OCI-LY3 (cell line): ENCODE measurements around the gene MAGI2.

ENCODE experiments used
- H2AFZ ChIP-seq: fragments of 200-600, 300-600 bp; shearing (Covaris generic); 2 replicates; pipeline ENCODE4 v1.6.0; 2014; ENCODE audit warnings: antibody characterized with exemption, low read depth, low read length
- H3K27ac ChIP-seq: fragments of 200-600, 300-600 bp; sonication (generic); 2 replicates; pipeline ENCODE4 v1.5.1; 2014; ENCODE audit warnings: mild to moderate bottlenecking, low read length, moderate library complexity, mixed read lengths
- H3K27me3 ChIP-seq: fragments of 200-600, 300-600 bp; sonication (generic); 2 replicates; pipeline ENCODE4 v1.6.1; 2014; ENCODE audit warnings: low read depth, low read length, mixed read lengths
- H3K36me3 ChIP-seq: fragments of 200-600, 300-600 bp; sonication (generic); replicated peaks from 2 replicates; pipeline ENCODE3; 2014; ENCODE audit warnings: low read depth, low read length, mixed read lengths
- H3K4me1 ChIP-seq: fragments of 300-600, 200-600 bp; sonication (generic); 2 replicates; pipeline ENCODE4 v1.6.1; 2014; ENCODE audit warnings: low read length, mixed read lengths
- H3K4me2 ChIP-seq: fragments of 200-600, 300-600 bp; sonication (generic); 2 replicates; pipeline ENCODE4 v1.6.1; 2014; ENCODE audit warnings: low read length, mixed read lengths
- H3K4me3 ChIP-seq: fragments of 300-600, 200-600 bp; sonication (generic); 2 replicates; pipeline ENCODE4 v1.5.1; 2014; ENCODE audit warnings: antibody characterized with exemption, mild to moderate bottlenecking, low read length, moderate library complexity
- H3K79me2 ChIP-seq: fragments of 300-600, 200-600 bp; shearing (Covaris generic); 2 replicates; pipeline ENCODE4 v1.6.1; 2014; ENCODE audit warnings: mild to moderate bottlenecking, low read length, mixed read lengths
- H3K9ac ChIP-seq: fragments of 300-600, 200-600 bp; shearing (Covaris generic); 2 replicates; pipeline ENCODE4 v1.6.0; 2014; ENCODE audit warnings: mild to moderate bottlenecking, low read length, moderate library complexity
- H3K9me3 ChIP-seq: fragments of 200-600, 300-600 bp; shearing (Covaris generic); 2 replicates; pipeline ENCODE4 v1.6.1; 2014; ENCODE audit warnings: low read length, mixed read lengths; ENCODE audit not compliant: insufficient read depth
- H4K20me1 ChIP-seq: fragments of 200-600, 300-600 bp; sonication (generic); 2 replicates; pipeline ENCODE4 v1.6.1; 2016; ENCODE audit warnings: low read length, mixed read lengths; ENCODE audit not compliant: insufficient read depth
- EZH2phosphoT487 ChIP-seq: fragments of 200-600 bp; shearing (Covaris generic); IDR thresholded peaks from 2 replicates; pipeline ENCODE4 v1.6.1; 2018; ENCODE audit warnings: antibody characterized with exemption, mixed run types, low read depth
- TF ChIP-seq, protein P1 (sequence below): fragments of 200-600, 300-600 bp; sonication (generic); IDR thresholded peaks from 2 replicates; pipeline ENCODE4 v1.5.1; 2014; ENCODE audit warnings: antibody characterized with exemption, low read length, low read depth

The MAGI2 gene

DNA sequence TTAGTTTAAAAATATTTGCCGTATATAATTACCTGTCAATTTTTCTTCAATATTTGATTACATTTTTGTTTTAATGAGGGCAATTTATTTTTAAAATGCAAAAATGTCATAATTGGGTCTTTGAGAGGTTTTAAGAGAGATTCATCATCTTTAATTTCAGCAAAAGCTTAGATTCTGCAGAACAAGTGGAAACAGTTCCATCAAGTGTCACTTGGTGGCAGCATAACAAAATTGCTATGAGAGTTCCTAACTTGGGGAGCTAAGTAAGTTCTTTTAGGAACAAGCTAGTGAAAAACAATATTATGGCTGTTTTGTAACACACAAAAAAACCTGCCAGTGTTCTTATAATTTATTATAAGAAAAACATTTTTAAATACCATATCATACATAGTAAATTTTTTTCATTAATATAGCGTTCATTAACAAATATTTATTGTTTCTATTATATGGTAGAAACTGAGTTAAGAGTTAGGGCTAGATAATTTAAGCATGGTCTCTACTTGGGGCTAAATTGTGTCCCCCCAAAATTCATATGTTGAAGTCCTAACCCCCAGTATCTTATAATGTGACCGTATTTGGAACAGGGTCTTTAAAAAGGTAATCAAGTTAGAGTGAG is 155.2 kb downstream of the MAGI2 start:
- H3K4me3 ChIP-seq, result no peak overlapping the region
- H3K4me2 ChIP-seq, result no peak overlapping the region
- no peaks in the 10 kb centered on the region for H3K9me3 ChIP-seq
- TF ChIP-seq, protein P1, sequence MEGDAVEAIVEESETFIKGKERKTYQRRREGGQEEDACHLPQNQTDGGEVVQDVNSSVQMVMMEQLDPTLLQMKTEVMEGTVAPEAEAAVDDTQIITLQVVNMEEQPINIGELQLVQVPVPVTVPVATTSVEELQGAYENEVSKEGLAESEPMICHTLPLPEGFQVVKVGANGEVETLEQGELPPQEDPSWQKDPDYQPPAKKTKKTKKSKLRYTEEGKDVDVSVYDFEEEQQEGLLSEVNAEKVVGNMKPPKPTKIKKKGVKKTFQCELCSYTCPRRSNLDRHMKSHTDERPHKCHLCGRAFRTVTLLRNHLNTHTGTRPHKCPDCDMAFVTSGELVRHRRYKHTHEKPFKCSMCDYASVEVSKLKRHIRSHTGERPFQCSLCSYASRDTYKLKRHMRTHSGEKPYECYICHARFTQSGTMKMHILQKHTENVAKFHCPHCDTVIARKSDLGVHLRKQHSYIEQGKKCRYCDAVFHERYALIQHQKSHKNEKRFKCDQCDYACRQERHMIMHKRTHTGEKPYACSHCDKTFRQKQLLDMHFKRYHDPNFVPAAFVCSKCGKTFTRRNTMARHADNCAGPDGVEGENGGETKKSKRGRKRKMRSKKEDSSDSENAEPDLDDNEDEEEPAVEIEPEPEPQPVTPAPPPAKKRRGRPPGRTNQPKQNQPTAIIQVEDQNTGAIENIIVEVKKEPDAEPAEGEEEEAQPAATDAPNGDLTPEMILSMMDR, result peak; percentile 70
- TF ChIP-seq EZH2phosphoT487, result no peak
- H3K36me3 ChIP-seq, result no peaks in the 10 kb centered on the region
- no peaks in the 10 kb centered on the region for H4K20me1 ChIP-seq
- no peaks in the 10 kb centered on the region for H3K27me3 ChIP-seq
- H3K27ac ChIP-seq, result no peak overlapping the region
- no peaks in the 10 kb centered on the region for H3K79me2 ChIP-seq
- H3K9ac ChIP-seq, result no peak overlapping the region
- no peak overlapping the region for H2AFZ ChIP-seq
- no peaks in the 10 kb centered on the region for H3K4me1 ChIP-seq

DNA sequence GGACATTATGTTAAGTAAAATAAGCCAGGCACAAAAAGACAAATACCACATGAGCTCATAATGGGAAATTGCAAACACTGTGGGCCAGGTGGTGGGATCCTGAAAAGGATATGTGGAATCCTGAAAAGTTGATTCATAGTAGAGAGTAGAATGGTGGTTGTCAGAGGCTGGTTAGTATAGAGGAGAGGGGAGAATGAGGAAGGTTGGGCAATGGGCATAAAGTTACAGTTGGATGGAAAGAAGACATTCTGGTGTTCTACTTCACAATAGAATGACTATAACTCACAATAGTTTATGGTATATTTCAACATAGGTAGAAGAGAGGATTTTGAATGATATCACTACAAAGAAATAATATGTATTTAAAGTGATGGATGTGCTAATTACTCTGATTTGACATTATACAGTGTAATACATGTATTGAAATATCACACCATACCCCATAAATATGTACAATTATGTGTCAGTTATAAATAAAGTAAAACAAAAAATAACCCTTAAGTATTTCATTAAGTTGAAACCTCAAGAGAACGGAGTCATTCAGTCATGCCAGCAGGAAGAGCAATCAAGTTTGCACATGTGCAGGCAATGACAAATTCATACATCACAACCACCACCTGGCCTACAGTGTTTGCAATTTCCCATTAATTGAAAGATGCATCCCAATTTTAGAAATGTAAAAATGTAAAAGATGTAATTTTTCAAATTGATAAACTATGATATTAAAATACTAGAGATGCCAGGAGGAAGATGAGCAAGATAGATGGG is 156.7 kb downstream of the MAGI2 start:
- no peak overlapping the region for H3K9ac ChIP-seq
- no peak overlapping the region for H2AFZ ChIP-seq
- H3K79me2 ChIP-seq, result no peaks in the 10 kb centered on the region
- TF ChIP-seq, protein P1, result no peak
- TF ChIP-seq EZH2phosphoT487, result no peak
- H3K27ac ChIP-seq, result no peak overlapping the region
- no peaks in the 10 kb centered on the region for H3K36me3 ChIP-seq
- H3K4me1 ChIP-seq, result no peaks in the 10 kb centered on the region
- no peak overlapping the region for H3K4me3 ChIP-seq
- no peaks in the 10 kb centered on the region for H4K20me1 ChIP-seq
- no peaks in the 10 kb centered on the region for H3K27me3 ChIP-seq
- no peaks in the 10 kb centered on the region for H3K9me3 ChIP-seq
- H3K4me2 ChIP-seq, result no peak overlapping the region

DNA sequence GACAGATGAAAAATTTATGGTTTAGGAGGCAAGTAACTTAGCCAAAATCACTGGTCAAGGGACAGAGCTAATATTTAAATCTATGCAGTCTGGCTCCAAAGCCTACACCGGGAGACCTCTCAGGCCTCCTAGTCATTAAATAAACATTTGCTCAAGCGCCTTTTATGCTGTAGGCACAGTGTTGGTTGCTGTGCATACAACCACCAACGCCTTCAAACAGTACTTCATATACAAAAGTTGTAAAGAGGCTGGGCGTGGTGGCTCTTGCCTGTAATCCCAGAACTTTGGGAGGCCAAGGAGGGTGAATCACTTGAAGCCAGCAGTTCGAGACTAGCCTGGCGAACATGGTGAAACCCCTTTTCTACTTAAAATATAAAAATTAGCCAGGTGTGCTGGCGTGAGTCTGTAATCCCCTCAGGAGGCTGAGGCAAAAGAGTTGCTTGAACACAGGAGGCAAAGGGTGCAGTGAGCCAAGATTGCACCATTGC is 159.8 kb downstream of the MAGI2 start:
- no peak overlapping the region for H3K9ac ChIP-seq
- no peak overlapping the region for H3K27ac ChIP-seq
- H2AFZ ChIP-seq, result no peak overlapping the region
- H3K79me2 ChIP-seq, result no peaks in the 10 kb centered on the region
- TF ChIP-seq, protein P1, result no peak
- no peak for TF ChIP-seq EZH2phosphoT487
- no peaks in the 10 kb centered on the region for H3K9me3 ChIP-seq
- H3K4me1 ChIP-seq, result no peaks in the 10 kb centered on the region
- no peaks in the 10 kb centered on the region for H3K27me3 ChIP-seq
- no peak overlapping the region for H3K4me3 ChIP-seq
- H3K4me2 ChIP-seq, result no peak overlapping the region
- H3K36me3 ChIP-seq, result no peaks in the 10 kb centered on the region
- no peaks in the 10 kb centered on the region for H4K20me1 ChIP-seq

DNA sequence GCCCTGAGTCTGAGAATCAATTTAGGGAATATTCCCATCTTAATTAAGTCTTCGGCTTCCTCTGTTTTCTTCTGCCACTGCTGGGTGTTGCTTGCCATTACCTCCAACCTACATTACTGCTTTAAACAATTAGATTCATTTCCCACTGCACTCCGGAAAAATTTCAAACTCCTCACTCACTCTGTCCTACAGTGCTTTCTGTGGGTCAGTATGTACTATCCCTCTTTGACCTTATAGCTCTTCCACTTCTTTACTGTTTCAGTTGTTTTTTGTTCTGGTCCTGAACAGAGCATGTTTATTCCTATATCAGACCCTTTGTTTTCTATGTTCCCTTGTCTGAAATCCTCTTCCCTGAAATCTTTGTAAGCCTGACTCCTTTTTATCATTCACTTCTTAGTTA is 160.6 kb downstream of the MAGI2 start:
- Histone ChIP-seq H2AFZ (no peak overlapping the region), H4K20me1 (no peaks in the 10 kb centered on the region), H3K79me2 (no peaks in the 10 kb centered on the region), H3K4me1 (no peaks in the 10 kb centered on the region), H3K27ac (no peak overlapping the region), H3K36me3 (no peaks in the 10 kb centered on the region), H3K9ac (no peak overlapping the region), H3K27me3 (no peaks in the 10 kb centered on the region), H3K9me3 (no peaks in the 10 kb centered on the region), H3K4me3 (no peak overlapping the region), H3K4me2 (no peak overlapping the region)
- TF ChIP-seq, protein P1, result no peak
